Liver (tissue), 9 donors: ENCODE measurements around the gene PRKAB1. TPM values are rescaled to one million over a fixed set of nuclear protein-coding genes. Genes with fewer than 3 reads are reported as not detected.

Experiments used
- DNase-seq: peaks from one replicate; pipeline ENCODE4 v3.0.0-alpha.2; 2017; ENCODE audit warnings: low spot score
- H3K27ac ChIP-seq, 2 donors: one replicate each; pipeline ENCODE4 v1.7.0; 2013; ENCODE audit warnings: inconsistent platforms in 2 of 2, low read length in 2 of 2, control low read depth in 1 of 2, low read depth in 1 of 2, mild to moderate bottlenecking in 1 of 2
- H3K27me3 ChIP-seq, 4 donors: one replicate each; pipeline versions ENCODE4 v1.6.1 to v1.7.0; 2013; ENCODE audit warnings: low read length in 3 of 4, inconsistent platforms in 1 of 4, mild to moderate bottlenecking in 1 of 4, moderate library complexity in 1 of 4; ENCODE audit not compliant: control insufficient read depth in 4 of 4, insufficient read depth in 4 of 4
- H3K36me3 ChIP-seq, 4 donors: one replicate each; pipeline versions ENCODE4 v1.6.1 to v1.7.0; 2013; ENCODE audit warnings: low read length in 3 of 4, mild to moderate bottlenecking in 3 of 4, low read depth in 1 of 4, moderate library complexity in 1 of 4; ENCODE audit not compliant: control insufficient read depth in 4 of 4, insufficient read depth in 3 of 4
- H3K4me1 ChIP-seq, 4 donors: one replicate each; pipeline versions ENCODE4 v1.6.1 to v1.7.0; 2013; ENCODE audit warnings: low read length in 3 of 4, mild to moderate bottlenecking in 3 of 4, moderate library complexity in 1 of 4; ENCODE audit not compliant: control insufficient read depth in 4 of 4, insufficient read depth in 4 of 4
- H3K4me3 ChIP-seq, 3 donors: one replicate each; pipeline versions ENCODE4 v1.6.1 to v1.7.0; 2013; ENCODE audit warnings: low read length in 3 of 3, control low read depth in 1 of 3, low read depth in 1 of 3, mild to moderate bottlenecking in 1 of 3
- H3K9ac ChIP-seq, 2 donors: one replicate each; pipeline ENCODE4 v1.7.0; 2013; ENCODE audit warnings: low read length in 2 of 2, mild to moderate bottlenecking in 2 of 2, moderate library complexity in 2 of 2, control low read depth in 1 of 2, low read depth in 1 of 2
- H3K9me3 ChIP-seq, 4 donors: one replicate each; pipeline versions ENCODE4 v1.6.1 to v1.7.0; 2013; ENCODE audit warnings: low read length in 3 of 4; ENCODE audit not compliant: control insufficient read depth in 4 of 4
- EGR1 ChIP-seq, 2 donors: IDR thresholded peaks; 2 replicates each; pipeline ENCODE4 v1.6.1; 2016 to 2018; ENCODE audit warnings: antibody characterized with exemption in 2 of 2, low read depth in 2 of 2
- FOXA1 ChIP-seq: IDR thresholded peaks from 2 replicates; pipeline ENCODE4 v1.6.1; 2016; ENCODE audit warnings: antibody characterized with exemption
- GABPA ChIP-seq, 2 donors: IDR thresholded peaks in 1 of 2; conservative IDR thresholded peaks in 1 of 2; 2 replicates each; pipeline ENCODE4 v1.6.1; 2016; ENCODE audit warnings: antibody characterized with exemption in 2 of 2, mild to moderate bottlenecking in 1 of 2, moderate library complexity in 1 of 2
- JUND ChIP-seq, 2 donors: IDR thresholded peaks; 2 replicates each; pipeline ENCODE4 v1.6.1; 2016; ENCODE audit warnings: antibody characterized with exemption in 2 of 2
- NR2F2 ChIP-seq: IDR thresholded peaks from 2 replicates; pipeline ENCODE4 v1.6.1; 2016; ENCODE audit warnings: antibody characterized with exemption
- RAD21 ChIP-seq, 2 donors: IDR thresholded peaks; 2 replicates each; pipeline ENCODE4 v1.6.1; 2016; ENCODE audit warnings: antibody characterized with exemption in 2 of 2, mild to moderate bottlenecking in 2 of 2
- RXRA ChIP-seq, 2 donors: IDR thresholded peaks; 2 replicates each; pipeline ENCODE4 v1.6.1; 2017 to 2018; ENCODE audit warnings: antibody characterized with exemption in 2 of 2, mild to moderate bottlenecking in 1 of 2
- SP1 ChIP-seq: IDR thresholded peaks from 2 replicates; pipeline ENCODE4 v1.6.1; 2018; ENCODE audit warnings: antibody characterized with exemption, mild to moderate bottlenecking
- TAF1 ChIP-seq: conservative IDR thresholded peaks from 2 replicates; pipeline ENCODE4 v1.6.1; 2016; ENCODE audit warnings: antibody characterized with exemption, mild to moderate bottlenecking
- WGBS: extraction: QIAGEN DNeasy Blood & Tissue Kit; methylation state at CpG from one replicate; pipeline ENCODE4 v1.1.7; 2013; 5-methylcytosine and 5-hydroxymethylcytosine counted together
- polyA plus RNA-seq, 2 donors: library from polyadenylated mRNA; stranded (reverse) in 1 of 2; unstranded in 1 of 2; fragments of 200-250 nt in 1 of 2; fragments of >200 nt in 1 of 2; fragmentation: Nextera tagmentation in 1 of 2; extraction: Ambion mirVana in 1 of 2; gene quantifications; one replicate each; pipeline versions ENCODE4 v1.2.1 to v1.2.3, GENCODE V29; 2013 to 2015
- total RNA-seq, 2 donors: library from RNA; depleted of rRNA; stranded (reverse); fragments of >200 nt; gene quantifications; one replicate each; pipeline ENCODE4 v1.2.3, GENCODE V29; 2014
- TF ChIP-seq, protein P1 (sequence below): fragments of 150-350 bp; IDR thresholded peaks from 2 replicates; pipeline ENCODE4 v1.5.1; 2017; ENCODE audit warnings: improper control_type of control experiment, low read depth, low read length; ENCODE audit not compliant: missing input control
- TF ChIP-seq, protein P2 (sequence below): IDR thresholded peaks from 2 replicates; pipeline ENCODE4 v1.6.1; 2016; ENCODE audit warnings: antibody characterized with exemption
- donor health status: healthy.
- donor health status: healthy.
- donor health status: healthy.
- donor health status: healthy.
- donor health status: healthy.

PRKAB1 gene
- total and polyA plus RNA-seq, 4 donors = 10.5 to 29.9 (median 11.3) TPM

DNA sequence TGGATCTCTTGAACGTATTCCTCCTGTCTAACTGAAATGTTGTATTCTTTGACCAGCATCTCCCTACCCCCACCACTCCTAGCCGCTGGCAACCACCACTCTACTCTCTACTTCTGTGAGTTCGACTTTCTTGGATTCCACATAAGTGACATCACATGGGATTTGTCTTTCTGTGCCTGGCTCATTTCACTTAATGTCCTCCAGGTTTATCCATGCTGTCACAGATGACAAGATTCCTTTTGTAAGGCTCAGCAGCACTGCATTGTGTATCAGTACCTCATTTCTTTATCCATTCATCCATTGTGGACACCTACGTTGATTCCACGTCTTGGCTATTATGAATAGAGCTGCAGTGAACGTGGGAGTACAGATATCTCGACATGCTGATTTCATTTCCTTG, 10.5 kb downstream of the PRKAB1 start (continued):
- TF ChIP-seq, protein P1, sequence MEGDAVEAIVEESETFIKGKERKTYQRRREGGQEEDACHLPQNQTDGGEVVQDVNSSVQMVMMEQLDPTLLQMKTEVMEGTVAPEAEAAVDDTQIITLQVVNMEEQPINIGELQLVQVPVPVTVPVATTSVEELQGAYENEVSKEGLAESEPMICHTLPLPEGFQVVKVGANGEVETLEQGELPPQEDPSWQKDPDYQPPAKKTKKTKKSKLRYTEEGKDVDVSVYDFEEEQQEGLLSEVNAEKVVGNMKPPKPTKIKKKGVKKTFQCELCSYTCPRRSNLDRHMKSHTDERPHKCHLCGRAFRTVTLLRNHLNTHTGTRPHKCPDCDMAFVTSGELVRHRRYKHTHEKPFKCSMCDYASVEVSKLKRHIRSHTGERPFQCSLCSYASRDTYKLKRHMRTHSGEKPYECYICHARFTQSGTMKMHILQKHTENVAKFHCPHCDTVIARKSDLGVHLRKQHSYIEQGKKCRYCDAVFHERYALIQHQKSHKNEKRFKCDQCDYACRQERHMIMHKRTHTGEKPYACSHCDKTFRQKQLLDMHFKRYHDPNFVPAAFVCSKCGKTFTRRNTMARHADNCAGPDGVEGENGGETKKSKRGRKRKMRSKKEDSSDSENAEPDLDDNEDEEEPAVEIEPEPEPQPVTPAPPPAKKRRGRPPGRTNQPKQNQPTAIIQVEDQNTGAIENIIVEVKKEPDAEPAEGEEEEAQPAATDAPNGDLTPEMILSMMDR = no peak
- TF ChIP-seq TAF1 (no peak), NR2F2 (no peak), SP1 (no peak), FOXA1 (no peak), RXRA (IDR thresholded peaks at IDR 0.05) (no peak), JUND (IDR thresholded peaks at IDR 0.05) (no peak), EGR1 (IDR thresholded peaks at IDR 0.05; ENCODE audit: low read depth in 2 of 2) (no peak), GABPA (IDR thresholded peaks at IDR 0.05 in 1 of 2, conservative IDR thresholded peaks at IDR 0.05 in 1 of 2) (no peak), RAD21 (IDR thresholded peaks at IDR 0.05) (no peak)
- TF ChIP-seq, protein P2, sequence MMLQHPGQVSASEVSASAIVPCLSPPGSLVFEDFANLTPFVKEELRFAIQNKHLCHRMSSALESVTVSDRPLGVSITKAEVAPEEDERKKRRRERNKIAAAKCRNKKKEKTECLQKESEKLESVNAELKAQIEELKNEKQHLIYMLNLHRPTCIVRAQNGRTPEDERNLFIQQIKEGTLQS = no peak

DNA sequence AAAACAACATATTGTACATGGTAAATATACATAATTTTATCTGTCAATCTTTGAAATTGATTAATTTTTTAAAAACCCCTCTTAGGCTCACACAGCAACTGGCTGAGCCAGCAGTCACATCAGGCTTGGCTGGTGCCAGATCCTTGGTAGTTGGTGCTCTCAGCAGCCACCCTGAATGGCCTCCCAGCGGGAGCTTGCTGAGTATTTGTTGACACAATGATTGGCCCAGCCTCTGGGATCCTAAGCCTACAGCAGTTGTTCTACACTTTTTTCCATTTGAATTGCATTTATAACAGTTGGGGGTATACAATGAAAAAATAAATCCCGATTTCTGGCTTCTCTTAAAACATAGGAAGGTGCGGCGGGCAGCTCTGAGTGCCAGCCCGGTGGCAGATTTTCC, 11.1 kb downstream of the PRKAB1 start:
- H3K36me3 ChIP-seq = peaks cover 0 to 62% (median 50%) of the 10 kb centered on the region in 4 donors
- DNase-seq = no peak
- no peak overlapping the region for H3K27ac ChIP-seq
- 84% methylated on average over 5 of the region's 5 CpGs for WGBS
- peaks cover 7 to 29% (median 19%) of the 10 kb centered on the region in 4 donors for H3K4me1 ChIP-seq
- no peaks in the 10 kb centered on the region for H3K27me3 ChIP-seq
- H3K9ac ChIP-seq = no peak overlapping the region
- TF ChIP-seq NR2F2 (no peak), GABPA (IDR thresholded peaks at IDR 0.05 in 1 of 2, conservative IDR thresholded peaks at IDR 0.05 in 1 of 2) (peak in 1 of 2 donors; percentile 14), RAD21 (IDR thresholded peaks at IDR 0.05) (peak in 1 of 2 donors; percentile 7)
- H3K4me3 ChIP-seq = no peak overlapping the region
- H3K9me3 ChIP-seq = no peaks in the 10 kb centered on the region

DNA sequence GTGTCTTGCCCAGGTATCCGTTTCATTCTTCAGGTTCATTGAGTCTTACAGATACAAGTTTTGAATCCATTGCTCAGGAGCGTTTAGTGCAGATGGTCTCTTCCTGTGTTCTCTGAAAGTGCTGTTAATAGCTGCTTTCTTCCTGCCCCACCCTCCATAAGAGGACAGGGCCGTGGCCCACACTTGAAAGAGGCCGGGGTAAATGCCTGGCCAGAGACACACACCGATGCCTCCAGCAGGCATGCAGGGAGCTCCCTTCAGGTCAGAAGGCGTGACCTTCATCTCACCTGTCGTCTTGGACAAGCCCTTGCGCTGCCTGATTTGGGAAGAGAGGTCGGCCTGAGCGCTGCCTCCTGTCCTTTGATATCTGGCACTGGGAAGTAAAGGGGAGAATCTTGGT, 11.6 kb downstream of the PRKAB1 start:
- TF ChIP-seq, protein P1 = no peak
- TF ChIP-seq, protein P2 = no peak
- TF ChIP-seq EGR1 (IDR thresholded peaks at IDR 0.05; ENCODE audit: low read depth in 2 of 2) (no peak), JUND (IDR thresholded peaks at IDR 0.05) (no peak), FOXA1 (no peak), GABPA (IDR thresholded peaks at IDR 0.05 in 1 of 2, conservative IDR thresholded peaks at IDR 0.05 in 1 of 2) (no peak), TAF1 (no peak)
- peaks cover 0 to 58% (median 47%) of the 10 kb centered on the region in 4 donors for H3K36me3 ChIP-seq
- H3K4me3 ChIP-seq = no peak overlapping the region
- no peaks in the 10 kb centered on the region for H3K27me3 ChIP-seq
- no peak overlapping the region for H3K9ac ChIP-seq
- no peaks in the 10 kb centered on the region for H3K9me3 ChIP-seq
- H3K4me1 ChIP-seq = peaks cover 11 to 29% (median 21%) of the 10 kb centered on the region in 4 donors
- 90% methylated on average over 10 of the region's 10 CpGs for WGBS
- H3K27ac ChIP-seq = no peak overlapping the region
- DNase-seq = no peak
